Measurements from ENCODE around the gene NCS1. TPM values are rescaled to one million over a fixed set of nuclear protein-coding genes. Genes with fewer than 3 reads are reported as not detected.

Gene NCS1
- total and polyA plus RNA-seq, 2 of the 8 experiments (the other 6 are each of a cell fraction or from before 2014, with no cell fraction given) = 34.7 to 47.6 TPM

- TF ChIP-seq SIX5 (IDR thresholded peaks at IDR 0.05; ENCODE audit: low read depth, low read length) = no peak
- no peak for TF ChIP-seq PHF8 (conservative IDR thresholded peaks at IDR 0.05; ENCODE audit: low read depth, low read length)
- no peak for TF ChIP-seq TBP (IDR thresholded peaks at IDR 0.05; ENCODE audit: low read depth, low read length)
- TF ChIP-seq TEAD4 (IDR thresholded peaks at IDR 0.05; ENCODE audit: low read depth, low read length) = no peak
- no peak for TF ChIP-seq JUND (IDR thresholded peaks at IDR 0.05; ENCODE audit: low read length)
- TF ChIP-seq NANOG (IDR thresholded peaks at IDR 0.05; ENCODE audit: insufficient read depth, low read depth, low read length, poor library complexity, severe bottlenecking) = no peak
- TF ChIP-seq MAFK (IDR thresholded peaks at IDR 0.05; ENCODE audit: low read depth, low read length) = no peak
- no peak for TF ChIP-seq HDAC2 (IDR thresholded peaks at IDR 0.05; ENCODE audit: borderline replicate concordance in 1 of 2, low read depth in 2 of 2, low read length in 2 of 2)
- TF ChIP-seq CREB1 (IDR thresholded peaks at IDR 0.05) = no peak
These were observed 23.2 kb upstream of the NCS1 start (continued) for GRCh38 chr9:130149031-130149430.

All from H1 (cell line).